Activated CD4-positive, CD25-positive, alpha-beta regulatory T cell (primary cell): Measurements from ENCODE around the gene NUP42.
"Not testable (repeated sequence)": the region's sequence is repeated elsewhere in the genome, so short reads cannot be mapped to it uniquely, and the experiment has no call there.

Source experiments
- DNase-seq, 4 experiments: peaks; one replicate each; lab custom pipeline; 2025; lab: John Stamatoyannopoulos, UW

NUP42 gene

GRCh38 chr7:23204241-23204640, 22.4 kb downstream of the NUP42 start:
- DNase-seq: no peak

GRCh38 chr7:23205577-23205908, 23.7 kb downstream of the NUP42 start:
- no peak for DNase-seq

GRCh38 chr7:23205909-23206767, 24.3 kb downstream of the NUP42 start:
- no peak for DNase-seq

- no peak for DNase-seq
Observed at GRCh38 chr7:23207021-23207420, 25.2 kb downstream of the NUP42 start.

GRCh38 chr7:23207884-23208283, 26.0 kb downstream of the NUP42 start:
- DNase-seq: no peak

GRCh38 chr7:23208316-23208715, 26.5 kb downstream of the NUP42 start:
- DNase-seq: no peak

- DNase-seq: no peak
Observed at GRCh38 chr7:23210506-23210905, 28.7 kb downstream of the NUP42 start.

- DNase-seq: no peak
Observed at GRCh38 chr7:23211589-23211988, 29.7 kb downstream of the NUP42 start.

GRCh38 chr7:23212395-23212794, 30.5 kb downstream of the NUP42 start:
- DNase-seq: no peak

GRCh38 chr7:23212841-23213240, 31.0 kb downstream of the NUP42 start:
- DNase-seq: no peak

GRCh38 chr7:23213755-23214154, 31.9 kb downstream of the NUP42 start:
- DNase-seq: no peak

- no peak for DNase-seq
Observed at GRCh38 chr7:23214423-23214822, 32.6 kb downstream of the NUP42 start.

- no peak for DNase-seq
Observed at GRCh38 chr7:23214938-23215337, 33.1 kb downstream of the NUP42 start.

- DNase-seq: no peak
Observed at GRCh38 chr7:23216021-23216420, 34.2 kb downstream of the NUP42 start.

- no peak for DNase-seq
Observed at GRCh38 chr7:23218196-23218595, 36.3 kb downstream of the NUP42 start.

- no peak for DNase-seq
Observed at GRCh38 chr7:23220690-23221305, 39.0 kb downstream of the NUP42 start.

- no peak for DNase-seq
Observed at GRCh38 chr7:23222439-23223030, 40.7 kb downstream of the NUP42 start.

- not testable (repeated sequence) for DNase-seq
Observed at GRCh38 chr7:23224364-23224763, 42.5 kb downstream of the NUP42 start.

- DNase-seq: no peak
Observed at GRCh38 chr7:23226844-23227450, 45.1 kb downstream of the NUP42 start.

- DNase-seq: no peak
Observed at GRCh38 chr7:23228412-23228811, 46.6 kb downstream of the NUP42 start.

GRCh38 chr7:23230641-23231101, 48.8 kb downstream of the NUP42 start:
- no peak for DNase-seq

GRCh38 chr7:23232966-23233365, 51.1 kb downstream of the NUP42 start:
- no peak for DNase-seq
